ENCODE data around the gene AGO1. TPM values are rescaled to one million over a fixed set of nuclear protein-coding genes. Genes with fewer than 3 reads are reported as not detected.

Gene AGO1
- total and polyA plus RNA-seq, 10 of the 15 experiments (the other 5 are each of a cell fraction or from before 2014, with no cell fraction given): 1.8 to 24.0 (median 8.1) TPM

- ChIA-PET SMC1A (ENCODE audit: uncharacterized antibody, unreplicated experiment) (no interaction called here), POLR2A (no interaction called here), CTCF (interaction anchor here (0.7 to 1.2 kb wide), 2 partner anchors 13 kb away, joined by 3 to 4 read pairs; no protein-coding TSS in a partner anchor), RAD21 (ENCODE audit: unreplicated experiment) (interaction anchor here (0.6 kb wide), 1 partner anchor 153 kb away, joined by 3 read pairs; no protein-coding TSS in a partner anchor)
- Histone ChIP-seq H3K9ac (ENCODE audit: control insufficient read depth, insufficient read depth, low read length) (no peak overlapping the region), H3K27me3 (replicated peaks in 1 of 2; ENCODE audit: control insufficient read depth in 2 of 2, insufficient read depth in 2 of 2, low read length in 1 of 2) (no peaks in the 10 kb centered on the region), H3K79me2 (ENCODE audit: control insufficient read depth, insufficient read depth, low read length) (no peaks in the 10 kb centered on the region), H3K4me3 (no peak overlapping the region), H2AFZ (ENCODE audit: control insufficient read depth, low read depth, low read length) (no peak overlapping the region), H4K20me1 (ENCODE audit: control insufficient read depth, insufficient read depth) (no peaks in the 10 kb centered on the region), H3K4me2 (ENCODE audit: control insufficient read depth, insufficient read depth) (no peak overlapping the region), H3K36me3 (ENCODE audit: control insufficient read depth in 2 of 2, insufficient read depth in 2 of 2, low read length in 1 of 2) (peaks cover 4 to 5% of the 10 kb centered on the region in 2 experiments; a peak in 3 of 4 replicates), H3K9me3 (replicated peaks; ENCODE audit: control insufficient read depth, insufficient read depth, low read length) (no peaks in the 10 kb centered on the region), H3K27ac (ENCODE audit: control insufficient read depth, insufficient read depth) (no peak overlapping the region), H3K4me1 (ENCODE audit: control insufficient read depth, insufficient read depth, low read length) (no peaks in the 10 kb centered on the region)
- TF ChIP-seq RCOR1 (conservative IDR thresholded peaks at IDR 0.05; ENCODE audit: low read depth, low read length): no peak
- TF ChIP-seq ZBTB4 (CRISPR knock-in tag; IDR thresholded peaks at IDR 0.05): no peak
- TF ChIP-seq ZNF24 (IDR thresholded peaks at IDR 0.05): no peak
- TF ChIP-seq EGR1 (IDR thresholded peaks at IDR 0.05; ENCODE audit: borderline replicate concordance in 1 of 2, low read depth in 2 of 2, low read length in 2 of 2): no peak
- no peak for TF ChIP-seq POLR2A (IDR thresholded peaks at IDR 0.05; ENCODE audit: low read depth, low read length)
- no peak for TF ChIP-seq JUND (IDR thresholded peaks at IDR 0.05; ENCODE audit: low read depth, low read length)
- TF ChIP-seq MLLT1 (IDR thresholded peaks at IDR 0.05): no peak
- no peak for TF ChIP-seq NR2F1 (conservative IDR thresholded peaks at IDR 0.05)
- no peak for TF ChIP-seq RAD21 (IDR thresholded peaks at IDR 0.05; ENCODE audit: insufficient read depth, low read depth, low read length)
- TF ChIP-seq KLF5 (IDR thresholded peaks at IDR 0.05; ENCODE audit: partially characterized antibody): no peak
- no peak for TF ChIP-seq USF2 (IDR thresholded peaks at IDR 0.05; ENCODE audit: borderline replicate concordance, low read depth, low read length)
- no TSS peak for BruUV-seq (replicated peaks)
- no peak for ATAC-seq
- FAIRE-seq: no peak
- 91% methylated on average over 9 of the region's 9 CpGs for WGBS (ENCODE audit: insufficient coverage, insufficient replicate concordance, low lambda C conversion rate, missing lambda C conversion rate)
- intact Hi-C loops (cut with micrococcal nuclease; ENCODE audit: unreplicated experiment): no loop called here
- in situ Hi-C loops (cut with MboI): no loop called here
- DNase-seq (ENCODE audit: low read depth, low spot score): no peak
Observed at GRCh38 chr1:35901235-35901634, 18.2 kb downstream of the AGO1 start.
